Esophagus muscularis mucosa (tissue), 4 donors: ENCODE measurements around the gene RAX.

Experiments
- EP300 ChIP-seq: sonication (generic); formaldehyde crosslinking; IDR thresholded peaks from one replicate; pipeline ENCODE4 v1.6.1; 2017; ENCODE audit warnings: antibody characterized with exemption
- POLR2A ChIP-seq: fragments of 450-650 bp; IDR thresholded peaks from one replicate; pipeline ENCODE4 v1.6.1; 2017; ENCODE audit warnings: antibody characterized with exemption, moderate library complexity, mild to moderate bottlenecking, low read depth
- POLR2AphosphoS5 ChIP-seq, 2 donors: sonication (generic); formaldehyde crosslinking; IDR thresholded peaks; one replicate each; pipeline ENCODE4 v1.6.1; 2017; ENCODE audit warnings: antibody characterized with exemption in 2 of 2
- TF ChIP-seq, protein P1 (sequence below), 3 experiments: fragments of 200-600 bp in 2 of 3; fragments of 450-650 bp in 1 of 3; sonication (generic) in 2 of 3; IDR thresholded peaks; one replicate each; pipeline ENCODE4 v1.5.1; 2017 to 2019; ENCODE audit warnings: antibody characterized with exemption in 3 of 3, mild to moderate bottlenecking in 2 of 3, moderate library complexity in 1 of 3

DNA sequence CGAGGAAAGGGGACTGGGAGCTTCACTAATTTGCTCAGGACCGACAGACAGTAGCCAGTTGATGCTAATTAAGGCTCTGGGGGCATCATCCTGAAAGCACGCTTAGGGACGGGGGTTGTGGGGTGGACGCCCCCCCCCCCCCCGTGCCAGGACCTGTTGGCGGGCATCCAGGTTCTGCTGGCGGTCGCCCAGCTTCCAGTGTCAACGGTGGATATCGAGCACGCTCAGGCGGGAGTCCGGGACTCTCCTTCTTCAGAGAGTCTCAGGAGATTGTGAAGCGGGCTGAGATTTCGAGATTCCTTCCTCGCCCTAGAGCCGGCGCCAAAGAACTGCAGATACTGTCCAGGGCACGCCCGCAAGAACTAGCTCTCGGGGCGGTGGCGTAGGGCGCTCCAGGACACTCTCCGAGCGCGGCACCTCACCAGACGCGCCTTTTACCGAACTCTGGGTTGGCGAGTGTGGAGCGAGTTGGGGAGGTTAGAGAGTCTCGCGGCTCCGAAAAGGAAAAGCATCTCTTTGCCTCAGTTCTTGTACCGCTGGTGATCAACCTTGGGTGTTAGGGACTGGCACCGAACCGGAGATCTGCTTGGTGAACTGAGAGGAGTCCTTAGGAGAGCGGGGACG, 5.6 kb downstream of the RAX start:
- TF ChIP-seq POLR2A = no peak
- TF ChIP-seq, protein P1, sequence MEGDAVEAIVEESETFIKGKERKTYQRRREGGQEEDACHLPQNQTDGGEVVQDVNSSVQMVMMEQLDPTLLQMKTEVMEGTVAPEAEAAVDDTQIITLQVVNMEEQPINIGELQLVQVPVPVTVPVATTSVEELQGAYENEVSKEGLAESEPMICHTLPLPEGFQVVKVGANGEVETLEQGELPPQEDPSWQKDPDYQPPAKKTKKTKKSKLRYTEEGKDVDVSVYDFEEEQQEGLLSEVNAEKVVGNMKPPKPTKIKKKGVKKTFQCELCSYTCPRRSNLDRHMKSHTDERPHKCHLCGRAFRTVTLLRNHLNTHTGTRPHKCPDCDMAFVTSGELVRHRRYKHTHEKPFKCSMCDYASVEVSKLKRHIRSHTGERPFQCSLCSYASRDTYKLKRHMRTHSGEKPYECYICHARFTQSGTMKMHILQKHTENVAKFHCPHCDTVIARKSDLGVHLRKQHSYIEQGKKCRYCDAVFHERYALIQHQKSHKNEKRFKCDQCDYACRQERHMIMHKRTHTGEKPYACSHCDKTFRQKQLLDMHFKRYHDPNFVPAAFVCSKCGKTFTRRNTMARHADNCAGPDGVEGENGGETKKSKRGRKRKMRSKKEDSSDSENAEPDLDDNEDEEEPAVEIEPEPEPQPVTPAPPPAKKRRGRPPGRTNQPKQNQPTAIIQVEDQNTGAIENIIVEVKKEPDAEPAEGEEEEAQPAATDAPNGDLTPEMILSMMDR (IDR thresholded peaks at IDR 0.05) = no peak
- no peak for TF ChIP-seq EP300
- no peak for TF ChIP-seq POLR2AphosphoS5 (IDR thresholded peaks at IDR 0.05)
